ENCODE measurements around the gene OAS3. TPM values are rescaled to one million over a fixed set of nuclear protein-coding genes. Genes with fewer than 3 reads are reported as not detected.

The OAS3 gene
- polyA plus RNA-seq, 1 of the 3 experiments (the other 2 are of a cell fraction), result 3.0 TPM

DNA sequence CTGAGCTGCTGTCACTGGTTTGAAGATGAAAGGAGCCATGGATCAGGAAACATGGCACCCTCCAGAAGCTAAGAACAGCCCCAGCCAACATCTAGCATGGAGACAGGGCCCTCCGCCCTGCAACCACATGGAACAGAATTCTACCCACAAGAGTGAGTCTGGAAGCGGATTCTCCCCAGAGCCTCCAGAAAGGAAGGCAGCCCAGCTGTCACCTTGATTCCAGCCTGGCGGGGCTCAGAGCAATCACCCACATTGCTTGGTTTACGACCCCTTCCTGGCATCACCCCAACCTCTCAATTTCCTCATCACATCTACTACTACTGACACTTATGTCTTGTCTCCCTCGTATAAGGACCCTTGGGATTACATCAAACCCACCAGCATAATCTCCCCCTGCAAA, 78.5 kb downstream of the OAS3 start:
- Histone ChIP-seq H3K27me3 (ENCODE audit: insufficient read depth) (no peaks in the 10 kb centered on the region), H3K79me2 (ENCODE audit: insufficient read depth) (no peaks in the 10 kb centered on the region), H3K4me2 (no peak overlapping the region), H4K20me1 (ENCODE audit: insufficient read depth) (no peaks in the 10 kb centered on the region), H3F3A (replicated peaks; ENCODE audit: insufficient read depth) (no peaks in the 10 kb centered on the region), H3K36me3 (replicated peaks in 1 of 2; ENCODE audit: control insufficient read depth in 1 of 2, insufficient read depth in 2 of 2, low read length in 1 of 2) (no peaks in the 10 kb centered on the region), H2AFZ (ENCODE audit: low read depth) (no peak overlapping the region), H3K4me3 (ENCODE audit: low read depth in 2 of 2, low read length in 1 of 2) (no peak overlapping the region), H3K4me1 (ENCODE audit: control insufficient read depth in 1 of 2, insufficient read depth in 2 of 2, low read depth in 1 of 2, low read length in 1 of 2) (no peaks in the 10 kb centered on the region; a peak in 1 of 4 replicates), H3K9ac (no peak overlapping the region), H3K9me2 (no peaks in the 10 kb centered on the region), H3K9me3 (no peaks in the 10 kb centered on the region), H3K27ac (ENCODE audit: low read depth in 2 of 2, low read length in 1 of 2) (no peak overlapping the region)
- TF ChIP-seq NFIC (IDR thresholded peaks at IDR 0.05; ENCODE audit: borderline replicate concordance) (no peak), EP300 (IDR thresholded peaks at IDR 0.05; ENCODE audit: borderline replicate concordance in 1 of 2, low read depth in 1 of 2, low read length in 1 of 2) (no peak), POLR2AphosphoS5 (IDR thresholded peaks at IDR 0.05; ENCODE audit: low read depth, low read length) (no peak), MXI1 (IDR thresholded peaks at IDR 0.05; ENCODE audit: low read depth, low read length) (no peak), GABPA (IDR thresholded peaks at IDR 0.05; ENCODE audit: low read depth) (no peak)
- ChIA-PET CTCF (interaction anchor here (1.0 to 1.5 kb wide), 3 partner anchors 10 to 24 kb away, joined by 4 to 8 read pairs (median 5); no protein-coding TSS in a partner anchor), POLR2A (no interaction called here)
- DNase-seq, result no peak
- 65% methylated on average over 5 of the region's 5 CpGs for WGBS (ENCODE audit: low lambda C conversion rate)

DNA sequence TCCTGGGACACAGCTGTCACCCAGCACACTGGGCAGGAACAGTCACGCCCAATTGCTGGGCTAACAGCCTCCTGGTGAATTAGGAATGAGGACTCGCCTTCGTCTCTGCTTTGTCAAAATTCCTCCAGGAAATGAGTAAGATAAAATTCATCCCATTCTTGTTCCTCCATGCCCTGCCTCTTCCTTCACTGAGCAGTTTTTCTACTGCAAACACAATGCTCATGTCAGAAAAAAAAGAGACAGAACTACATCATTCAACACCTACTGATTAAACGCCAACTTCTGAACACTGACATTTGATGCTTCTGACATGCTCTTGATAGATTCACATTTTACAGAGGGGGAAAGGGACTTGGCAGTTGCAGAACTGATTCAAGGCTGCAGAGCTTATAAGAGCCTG, 80.8 kb downstream of the OAS3 start:
- no peak for DNase-seq
- Histone ChIP-seq H3K4me2 (no peak overlapping the region), H3K9me3 (no peaks in the 10 kb centered on the region), H3K27ac (ENCODE audit: low read depth in 2 of 2, low read length in 1 of 2) (no peak overlapping the region), H3K4me1 (ENCODE audit: control insufficient read depth in 1 of 2, insufficient read depth in 2 of 2, low read depth in 1 of 2, low read length in 1 of 2) (no peaks in the 10 kb centered on the region; a peak in 1 of 4 replicates), H3K9ac (no peak overlapping the region), H2AFZ (ENCODE audit: low read depth) (no peak overlapping the region), H3K36me3 (replicated peaks in 1 of 2; ENCODE audit: control insufficient read depth in 1 of 2, insufficient read depth in 2 of 2, low read length in 1 of 2) (no peaks in the 10 kb centered on the region), H3K9me2 (no peaks in the 10 kb centered on the region), H3K79me2 (ENCODE audit: insufficient read depth) (no peaks in the 10 kb centered on the region), H3K4me3 (ENCODE audit: low read depth in 2 of 2, low read length in 1 of 2) (no peak overlapping the region), H3K27me3 (ENCODE audit: insufficient read depth) (no peaks in the 10 kb centered on the region), H3F3A (replicated peaks; ENCODE audit: insufficient read depth) (no peaks in the 10 kb centered on the region), H4K20me1 (ENCODE audit: insufficient read depth) (no peaks in the 10 kb centered on the region)
- 37% methylated on average over 4 of the region's 4 CpGs for WGBS (ENCODE audit: low lambda C conversion rate)
- ChIA-PET POLR2A (no interaction called here), CTCF (interaction anchor here (1.3 kb wide), 1 partner anchor 11 kb away, joined by 6 read pairs; no protein-coding TSS in a partner anchor)
- TF ChIP-seq, protein P1, sequence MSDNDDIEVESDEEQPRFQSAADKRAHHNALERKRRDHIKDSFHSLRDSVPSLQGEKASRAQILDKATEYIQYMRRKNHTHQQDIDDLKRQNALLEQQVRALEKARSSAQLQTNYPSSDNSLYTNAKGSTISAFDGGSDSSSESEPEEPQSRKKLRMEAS (IDR thresholded peaks at IDR 0.05; ENCODE audit: low read depth), result no peak
- TF ChIP-seq JUND (IDR thresholded peaks at IDR 0.05) (no peak), TEAD4 (IDR thresholded peaks at IDR 0.05; ENCODE audit: borderline replicate concordance, insufficient read depth) (no peak), RFX5 (IDR thresholded peaks at IDR 0.05; ENCODE audit: low read length) (no peak), SMC3 (IDR thresholded peaks at IDR 0.05; ENCODE audit: low read depth, low read length) (no peak), SIN3A (IDR thresholded peaks at IDR 0.05; ENCODE audit: borderline replicate concordance, low read depth, low read length) (no peak), REST (IDR thresholded peaks at IDR 0.05; ENCODE audit: low read depth, low read length) (no peak), TCF12 (IDR thresholded peaks at IDR 0.05) (no peak), MEF2A (IDR thresholded peaks at IDR 0.05; ENCODE audit: borderline replicate concordance, low read depth) (no peak), NFIC (IDR thresholded peaks at IDR 0.05; ENCODE audit: borderline replicate concordance) (no peak), ELF1 (IDR thresholded peaks at IDR 0.05) (no peak), MXI1 (IDR thresholded peaks at IDR 0.05; ENCODE audit: low read depth, low read length) (no peak), GATA2 (CRISPR knock-in tag; IDR thresholded peaks at IDR 0.05) (no peak)
- TF ChIP-seq, protein P2, sequence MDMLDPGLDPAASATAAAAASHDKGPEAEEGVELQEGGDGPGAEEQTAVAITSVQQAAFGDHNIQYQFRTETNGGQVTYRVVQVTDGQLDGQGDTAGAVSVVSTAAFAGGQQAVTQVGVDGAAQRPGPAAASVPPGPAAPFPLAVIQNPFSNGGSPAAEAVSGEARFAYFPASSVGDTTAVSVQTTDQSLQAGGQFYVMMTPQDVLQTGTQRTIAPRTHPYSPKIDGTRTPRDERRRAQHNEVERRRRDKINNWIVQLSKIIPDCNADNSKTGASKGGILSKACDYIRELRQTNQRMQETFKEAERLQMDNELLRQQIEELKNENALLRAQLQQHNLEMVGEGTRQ (IDR thresholded peaks at IDR 0.05; ENCODE audit: borderline replicate concordance, low read depth, low read length), result no peak
- TF ChIP-seq, protein P3, sequence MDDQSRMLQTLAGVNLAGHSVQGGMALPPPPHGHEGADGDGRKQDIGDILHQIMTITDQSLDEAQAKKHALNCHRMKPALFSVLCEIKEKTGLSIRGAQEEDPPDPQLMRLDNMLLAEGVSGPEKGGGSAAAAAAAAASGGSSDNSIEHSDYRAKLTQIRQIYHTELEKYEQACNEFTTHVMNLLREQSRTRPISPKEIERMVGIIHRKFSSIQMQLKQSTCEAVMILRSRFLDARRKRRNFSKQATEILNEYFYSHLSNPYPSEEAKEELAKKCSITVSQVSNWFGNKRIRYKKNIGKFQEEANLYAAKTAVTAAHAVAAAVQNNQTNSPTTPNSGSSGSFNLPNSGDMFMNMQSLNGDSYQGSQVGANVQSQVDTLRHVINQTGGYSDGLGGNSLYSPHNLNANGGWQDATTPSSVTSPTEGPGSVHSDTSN (IDR thresholded peaks at IDR 0.05), result no peak
